GM06990 (cell line): ENCODE data around the gene TMEM167A.

Source experiments
- DNase-seq: peaks from one replicate; pipeline ENCODE4 v3.0.0-alpha.2; 2011; ENCODE audit not compliant: insufficient read length; ENCODE audit errors: extremely low read depth
- H3K27me3 ChIP-seq: replicated peaks from 2 replicates; pipeline ENCODE4 v1.6.0; 2011; ENCODE audit warnings: low read length; ENCODE audit not compliant: control insufficient read depth, insufficient read depth
- H3K36me3 ChIP-seq: 2 replicates; pipeline ENCODE4 v1.5.1; 2011; ENCODE audit warnings: low read length; ENCODE audit not compliant: control insufficient read depth, insufficient read depth
- H3K4me3 ChIP-seq: replicated peaks from 2 replicates; pipeline ENCODE4 v1.5.1; 2011; ENCODE audit warnings: low read depth, mild to moderate bottlenecking, control low read depth, low read length
- CTCF ChIP-seq: IDR thresholded peaks from 2 replicates; pipeline ENCODE4 v1.5.1; 2011; ENCODE audit warnings: low read length, control low read depth, mild to moderate bottlenecking, inconsistent platforms; ENCODE audit not compliant: insufficient read depth, poor library complexity, severe bottlenecking

Gene TMEM167A

GRCh38 chr5:83102364-83102980, 25.3 kb upstream of the TMEM167A start:
- Histone ChIP-seq H3K4me3 (no peak overlapping the region), H3K27me3 (no peaks in the 10 kb centered on the region), H3K36me3 (no peaks in the 10 kb centered on the region)
- DNase-seq = no peak
- no peak for TF ChIP-seq CTCF

- no peak for DNase-seq
- Histone ChIP-seq H3K36me3 (no peaks in the 10 kb centered on the region), H3K27me3 (no peaks in the 10 kb centered on the region)
These were observed 24.3 kb upstream of the TMEM167A start for GRCh38 chr5:83101514-83101913.

GRCh38 chr5:83099445-83099844, 22.3 kb upstream of the TMEM167A start:
- Histone ChIP-seq H3K27me3 (no peaks in the 10 kb centered on the region), H3K4me3 (no peak overlapping the region), H3K36me3 (no peaks in the 10 kb centered on the region)
- no peak for DNase-seq
- TF ChIP-seq CTCF = no peak

More at GRCh38 chr5:83101514-83101913, 24.3 kb upstream of the TMEM167A start:
- H3K4me3 ChIP-seq = no peak overlapping the region
- no peak for TF ChIP-seq CTCF

- H3K36me3 ChIP-seq = no peaks in the 10 kb centered on the region
- H3K4me3 ChIP-seq = no peak overlapping the region
- no peak for TF ChIP-seq CTCF
- DNase-seq = no peak
- no peaks in the 10 kb centered on the region for H3K27me3 ChIP-seq
These were observed 21.8 kb upstream of the TMEM167A start for GRCh38 chr5:83099001-83099400.

- no peaks in the 10 kb centered on the region for H3K27me3 ChIP-seq
- no peak overlapping the region for H3K4me3 ChIP-seq
- H3K36me3 ChIP-seq = no peaks in the 10 kb centered on the region
- no peak for TF ChIP-seq CTCF
- DNase-seq = no peak
These were observed 20.6 kb upstream of the TMEM167A start for GRCh38 chr5:83097689-83098231.

GRCh38 chr5:83096660-83097339, 19.6 kb upstream of the TMEM167A start:
- no peak for TF ChIP-seq CTCF

More at GRCh38 chr5:83096660-83097339, 19.6 kb upstream of the TMEM167A start:
- Histone ChIP-seq H3K36me3 (no peaks in the 10 kb centered on the region), H3K27me3 (no peaks in the 10 kb centered on the region), H3K4me3 (no peak overlapping the region)
- no peak for DNase-seq
